Measurements from ENCODE around the gene THRSP.

THRSP gene

DNA sequence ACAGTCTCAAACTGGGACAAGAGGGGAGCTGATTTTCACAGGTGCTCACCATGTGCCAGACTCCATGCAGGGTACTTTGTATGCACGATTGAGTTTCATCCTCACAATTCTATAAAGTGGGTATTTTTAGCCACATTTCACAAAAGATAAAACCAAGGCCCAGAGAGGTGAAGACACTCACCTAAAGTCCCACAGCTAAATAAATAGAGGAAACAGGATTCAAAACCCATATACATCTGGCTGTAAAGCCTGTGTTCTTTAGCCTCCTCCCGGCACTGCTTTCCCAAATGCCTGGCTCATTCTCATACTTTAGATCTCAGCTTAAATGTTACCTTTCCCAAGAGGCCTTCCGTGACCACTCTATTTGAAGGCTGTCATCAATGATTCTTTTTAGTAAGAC, 27.3 kb upstream of the THRSP start:
- Histone ChIP-seq H3K23ac (ENCODE audit: low read length in 2 of 2) (no peak overlapping the region), H3K79me1 (replicated peaks; ENCODE audit: low read length, poor library complexity, severe bottlenecking) (no peaks in the 10 kb centered on the region), H2BK5ac (ENCODE audit: low read depth, low read length, poor library complexity, severe bottlenecking) (no peak overlapping the region), H3K18ac (ENCODE audit: low read depth in 1 of 2, low read length in 2 of 2) (no peak overlapping the region), H3K4ac (ENCODE audit: low read depth in 1 of 2, low read length in 2 of 2) (no peak overlapping the region), H3K27me3 (ENCODE audit: control insufficient read depth in 1 of 2, insufficient read depth in 1 of 2, low read length in 2 of 2) (no peaks in the 10 kb centered on the region), H3K9me3 (ENCODE audit: control insufficient read depth, low read length) (no peaks in the 10 kb centered on the region), H3K4me2 (ENCODE audit: low read length, poor library complexity, severe bottlenecking) (no peak overlapping the region), H3K4me3 (ENCODE audit: insufficient read depth in 1 of 2, low read depth in 1 of 2, low read length in 2 of 2) (no peak overlapping the region), H3K4me1 (ENCODE audit: control insufficient read depth, insufficient read depth, low read depth, low read length) (peaks cover 16% of the 10 kb centered on the region), H2AK5ac (ENCODE audit: low read length, severe bottlenecking) (no peak overlapping the region), H3K27ac (ENCODE audit: low read length, poor library complexity, severe bottlenecking) (no peak overlapping the region), H3K36me3 (ENCODE audit: control insufficient read depth in 1 of 2, insufficient read depth in 2 of 2, low read depth in 1 of 2, low read length in 2 of 2) (no peaks in the 10 kb centered on the region), H3K9ac (ENCODE audit: low read length) (no peak overlapping the region), H2BK12ac (ENCODE audit: low read length in 2 of 2) (no peak overlapping the region), H4K8ac (ENCODE audit: low read length) (no peak overlapping the region), H4K91ac (ENCODE audit: low read length) (no peak overlapping the region), H2BK120ac (ENCODE audit: low read depth, low read length) (no peak overlapping the region), H2BK15ac (ENCODE audit: low read depth, poor library complexity, severe bottlenecking) (no peak overlapping the region), H2AFZ (ENCODE audit: low read depth, low read length) (no peak overlapping the region), H3K14ac (ENCODE audit: low read length in 2 of 2) (no peak overlapping the region)
- no peak for DNase-seq
- 88% methylated on average over 3 of the region's 3 CpGs for WGBS

DNA sequence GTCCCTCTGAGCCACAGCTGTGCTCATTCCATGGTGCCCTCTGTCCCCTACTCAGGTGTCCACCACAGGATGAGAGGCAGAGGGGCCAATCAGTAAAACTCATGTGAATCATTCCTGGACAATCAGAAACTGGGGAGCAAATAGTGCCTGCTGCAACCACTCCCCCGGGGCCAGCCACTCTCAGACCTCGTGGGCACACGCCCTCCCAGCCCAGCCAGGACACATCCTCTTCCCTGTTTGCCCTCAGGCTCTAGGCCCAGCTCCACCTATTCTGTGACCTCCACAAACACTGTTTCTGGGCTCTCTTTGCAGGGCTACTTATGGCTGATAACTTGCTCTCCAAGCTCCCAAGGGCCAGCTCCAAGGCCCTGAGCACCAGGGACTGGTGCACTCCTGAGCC, 26.6 kb upstream of the THRSP start:
- H2BK15ac ChIP-seq (ENCODE audit: low read depth, poor library complexity, severe bottlenecking): no peak overlapping the region
- no peaks in the 10 kb centered on the region for H3K79me1 ChIP-seq (replicated peaks; ENCODE audit: low read length, poor library complexity, severe bottlenecking)
- DNase-seq: no peak
- no peak overlapping the region for H3K14ac ChIP-seq (ENCODE audit: low read length in 2 of 2)
- H2AK5ac ChIP-seq (ENCODE audit: low read length, severe bottlenecking): no peak overlapping the region
- H3K18ac ChIP-seq (ENCODE audit: low read depth in 1 of 2, low read length in 2 of 2): peak overlapping the region in 1 of 2 experiments; percentile 12
- no peak overlapping the region for H2AFZ ChIP-seq (ENCODE audit: low read depth, low read length)
- no peak overlapping the region for H3K27ac ChIP-seq (ENCODE audit: low read length, poor library complexity, severe bottlenecking)
- peaks cover 14% of the 10 kb centered on the region for H3K4me1 ChIP-seq (ENCODE audit: control insufficient read depth, insufficient read depth, low read depth, low read length)
- 86% methylated on average over 3 of the region's 3 CpGs for WGBS
- H3K4ac ChIP-seq (ENCODE audit: low read depth in 1 of 2, low read length in 2 of 2): no peak overlapping the region
- H3K23ac ChIP-seq (ENCODE audit: low read length in 2 of 2): no peak overlapping the region
- H2BK5ac ChIP-seq (ENCODE audit: low read depth, low read length, poor library complexity, severe bottlenecking): no peak overlapping the region
- H3K36me3 ChIP-seq (ENCODE audit: control insufficient read depth in 1 of 2, insufficient read depth in 2 of 2, low read depth in 1 of 2, low read length in 2 of 2): no peaks in the 10 kb centered on the region
- no peak overlapping the region for H3K4me3 ChIP-seq (ENCODE audit: insufficient read depth in 1 of 2, low read depth in 1 of 2, low read length in 2 of 2)
- no peaks in the 10 kb centered on the region for H3K9me3 ChIP-seq (ENCODE audit: control insufficient read depth, low read length)
- no peak overlapping the region for H2BK120ac ChIP-seq (ENCODE audit: low read depth, low read length)
- peak overlapping the region; percentile 44 for H4K91ac ChIP-seq (ENCODE audit: low read length)
- H3K4me2 ChIP-seq (ENCODE audit: low read length, poor library complexity, severe bottlenecking): no peak overlapping the region
- H2BK12ac ChIP-seq (ENCODE audit: low read length in 2 of 2): no peak overlapping the region
- no peaks in the 10 kb centered on the region for H3K27me3 ChIP-seq (ENCODE audit: control insufficient read depth in 1 of 2, insufficient read depth in 1 of 2, low read length in 2 of 2)
- H4K8ac ChIP-seq (ENCODE audit: low read length): peak overlapping the region; percentile 53
- no peak overlapping the region for H3K9ac ChIP-seq (ENCODE audit: low read length)

- no peak overlapping the region for H2BK5ac ChIP-seq (ENCODE audit: low read depth, low read length, poor library complexity, severe bottlenecking)
- DNase-seq: no peak
- no peak overlapping the region for H3K23ac ChIP-seq (ENCODE audit: low read length in 2 of 2)
- peaks cover 14% of the 10 kb centered on the region for H3K4me1 ChIP-seq (ENCODE audit: control insufficient read depth, insufficient read depth, low read depth, low read length)
- no peak overlapping the region for H3K4me2 ChIP-seq (ENCODE audit: low read length, poor library complexity, severe bottlenecking)
- no peak overlapping the region for H3K4ac ChIP-seq (ENCODE audit: low read depth in 1 of 2, low read length in 2 of 2)
- H3K14ac ChIP-seq (ENCODE audit: low read length in 2 of 2): no peak overlapping the region
- no peak overlapping the region for H2BK120ac ChIP-seq (ENCODE audit: low read depth, low read length)
- peak overlapping the region in 1 of 2 experiments; percentile 8 for H2BK12ac ChIP-seq (ENCODE audit: low read length in 2 of 2)
- H3K27me3 ChIP-seq (ENCODE audit: control insufficient read depth in 1 of 2, insufficient read depth in 1 of 2, low read length in 2 of 2): no peaks in the 10 kb centered on the region
- H3K18ac ChIP-seq (ENCODE audit: low read depth in 1 of 2, low read length in 2 of 2): no peak overlapping the region
- H3K9ac ChIP-seq (ENCODE audit: low read length): no peak overlapping the region
- H3K4me3 ChIP-seq (ENCODE audit: insufficient read depth in 1 of 2, low read depth in 1 of 2, low read length in 2 of 2): no peak overlapping the region
- H2AK5ac ChIP-seq (ENCODE audit: low read length, severe bottlenecking): no peak overlapping the region
- H4K8ac ChIP-seq (ENCODE audit: low read length): no peak overlapping the region
- H2AFZ ChIP-seq (ENCODE audit: low read depth, low read length): no peak overlapping the region
- H3K27ac ChIP-seq (ENCODE audit: low read length, poor library complexity, severe bottlenecking): no peak overlapping the region
- H2BK15ac ChIP-seq (ENCODE audit: low read depth, poor library complexity, severe bottlenecking): no peak overlapping the region
- 87% methylated on average over 9 of the region's 9 CpGs for WGBS
- no peaks in the 10 kb centered on the region for H3K36me3 ChIP-seq (ENCODE audit: control insufficient read depth in 1 of 2, insufficient read depth in 2 of 2, low read depth in 1 of 2, low read length in 2 of 2)
- no peaks in the 10 kb centered on the region for H3K79me1 ChIP-seq (replicated peaks; ENCODE audit: low read length, poor library complexity, severe bottlenecking)
- H3K9me3 ChIP-seq (ENCODE audit: control insufficient read depth, low read length): no peaks in the 10 kb centered on the region
- no peak overlapping the region for H4K91ac ChIP-seq (ENCODE audit: low read length)
Measured at GRCh38 chr11:78037825-78038620, 25.6 kb upstream of the THRSP start.

DNA sequence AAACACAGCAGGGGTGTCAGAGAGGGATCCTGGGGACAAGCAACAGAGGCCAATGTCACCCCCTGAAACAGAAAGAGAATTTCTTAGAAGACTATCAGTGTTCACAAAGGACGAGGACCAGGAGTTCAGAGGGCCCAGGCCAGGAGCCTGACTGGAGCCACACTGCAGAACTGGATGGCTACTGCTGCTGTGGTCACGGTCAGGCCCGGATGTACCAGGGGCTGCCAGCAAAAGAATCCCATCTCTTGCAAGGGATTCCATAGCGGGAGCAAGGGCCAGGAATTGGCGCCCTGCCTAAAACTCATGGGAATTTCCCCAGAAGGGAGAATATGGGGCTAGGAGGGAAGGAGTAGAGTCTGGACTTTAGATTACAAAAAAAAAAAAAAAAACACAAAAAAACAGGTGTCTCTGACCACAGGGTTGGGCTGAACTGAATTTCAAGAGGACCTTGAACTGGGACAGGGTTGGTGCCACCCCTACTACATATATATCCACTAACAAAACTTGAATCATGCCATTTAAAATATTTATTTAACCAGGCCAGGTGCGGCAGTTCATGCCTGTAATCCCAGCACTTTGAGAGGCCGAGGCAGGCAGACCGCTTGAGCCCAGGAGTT, 24.9 kb upstream of the THRSP start:
- no peak overlapping the region for H3K23ac ChIP-seq (ENCODE audit: low read length in 2 of 2)
- no peak overlapping the region for H3K4me2 ChIP-seq (ENCODE audit: low read length, poor library complexity, severe bottlenecking)
- no peak overlapping the region for H3K4me3 ChIP-seq (ENCODE audit: insufficient read depth in 1 of 2, low read depth in 1 of 2, low read length in 2 of 2)
- peaks cover 14% of the 10 kb centered on the region for H3K4me1 ChIP-seq (ENCODE audit: control insufficient read depth, insufficient read depth, low read depth, low read length)
- no peaks in the 10 kb centered on the region for H3K79me1 ChIP-seq (replicated peaks; ENCODE audit: low read length, poor library complexity, severe bottlenecking)
- peak overlapping the region in 1 of 2 experiments; percentile 8 for H2BK12ac ChIP-seq (ENCODE audit: low read length in 2 of 2)
- no peaks in the 10 kb centered on the region for H3K36me3 ChIP-seq (ENCODE audit: control insufficient read depth in 1 of 2, insufficient read depth in 2 of 2, low read depth in 1 of 2, low read length in 2 of 2)
- H2BK5ac ChIP-seq (ENCODE audit: low read depth, low read length, poor library complexity, severe bottlenecking): no peak overlapping the region
- H3K9ac ChIP-seq (ENCODE audit: low read length): no peak overlapping the region
- 100% methylated on average over 4 of the region's 8 CpGs for WGBS
- H3K4ac ChIP-seq (ENCODE audit: low read depth in 1 of 2, low read length in 2 of 2): no peak overlapping the region
- no peak overlapping the region for H2BK120ac ChIP-seq (ENCODE audit: low read depth, low read length)
- no peaks in the 10 kb centered on the region for H3K9me3 ChIP-seq (ENCODE audit: control insufficient read depth, low read length)
- no peak for DNase-seq
- H4K8ac ChIP-seq (ENCODE audit: low read length): no peak overlapping the region
- no peaks in the 10 kb centered on the region for H3K27me3 ChIP-seq (ENCODE audit: control insufficient read depth in 1 of 2, insufficient read depth in 1 of 2, low read length in 2 of 2)
- H4K91ac ChIP-seq (ENCODE audit: low read length): no peak overlapping the region
- no peak overlapping the region for H2AFZ ChIP-seq (ENCODE audit: low read depth, low read length)
- no peak overlapping the region for H2AK5ac ChIP-seq (ENCODE audit: low read length, severe bottlenecking)
- H3K14ac ChIP-seq (ENCODE audit: low read length in 2 of 2): peak overlapping the region in 1 of 2 experiments; percentile 19
- H3K18ac ChIP-seq (ENCODE audit: low read depth in 1 of 2, low read length in 2 of 2): no peak overlapping the region
- no peak overlapping the region for H2BK15ac ChIP-seq (ENCODE audit: low read depth, poor library complexity, severe bottlenecking)
- H3K27ac ChIP-seq (ENCODE audit: low read length, poor library complexity, severe bottlenecking): no peak overlapping the region

All from mesenchymal stem cell (in vitro differentiated cells and primary cell).